Activated CD8-positive, alpha-beta memory T cell treated with anti-CD3 and anti-CD28 coated beads, Interleukin-2, amount 50 U/mL, for 48 hours (primary cell): ENCODE data around the gene DUSP22.
"Not testable (repeated sequence)": the region's sequence is repeated elsewhere in the genome, so short reads cannot be mapped to it uniquely, and the experiment has no call there.

Experiments used
- DNase-seq: peaks from one replicate; pipeline ENCODE4 v3.0.0-alpha.2; 2020

DUSP22 gene

DNA sequence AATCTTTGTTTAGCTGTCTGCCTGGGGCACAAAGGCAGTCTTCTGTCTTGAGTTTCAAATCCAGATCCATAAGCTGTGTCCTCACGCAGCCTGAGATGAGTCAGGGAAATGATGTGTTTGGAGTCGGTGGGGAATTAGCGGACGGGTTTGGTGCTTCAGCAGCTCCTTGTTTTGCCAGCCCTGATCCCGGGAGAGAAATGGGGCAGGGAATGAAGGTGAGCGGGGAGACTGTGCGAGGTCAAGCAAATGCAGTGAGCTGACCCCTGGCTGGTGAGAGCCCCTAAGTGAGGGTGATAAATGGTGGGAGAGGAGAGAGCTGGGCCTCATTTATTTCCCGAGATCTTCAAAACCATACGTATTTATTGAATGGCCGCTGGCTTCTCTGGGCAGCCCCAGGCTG lies 21.6 kb downstream of the DUSP22 start:
- DNase-seq: no peak

DNA sequence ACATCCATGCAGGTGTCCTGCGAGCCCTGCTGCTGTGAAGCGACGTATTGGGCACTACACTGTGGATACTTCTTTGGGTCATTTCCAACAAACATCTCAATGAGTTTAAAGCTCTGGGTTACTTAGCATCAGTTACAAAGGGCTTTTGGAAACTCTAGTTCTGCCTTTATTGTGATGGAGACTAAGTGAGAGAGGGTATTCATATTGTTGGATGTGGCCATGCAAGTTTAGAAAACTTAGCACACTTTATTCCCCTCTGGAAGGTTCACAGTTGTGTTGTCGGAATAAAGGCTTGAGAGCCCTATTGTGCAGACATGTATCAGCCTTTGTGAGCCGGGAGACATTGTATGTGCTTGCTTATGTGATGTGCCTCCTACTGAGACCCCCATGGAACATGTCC lies 22.1 kb downstream of the DUSP22 start:
- no peak for DNase-seq

DNA sequence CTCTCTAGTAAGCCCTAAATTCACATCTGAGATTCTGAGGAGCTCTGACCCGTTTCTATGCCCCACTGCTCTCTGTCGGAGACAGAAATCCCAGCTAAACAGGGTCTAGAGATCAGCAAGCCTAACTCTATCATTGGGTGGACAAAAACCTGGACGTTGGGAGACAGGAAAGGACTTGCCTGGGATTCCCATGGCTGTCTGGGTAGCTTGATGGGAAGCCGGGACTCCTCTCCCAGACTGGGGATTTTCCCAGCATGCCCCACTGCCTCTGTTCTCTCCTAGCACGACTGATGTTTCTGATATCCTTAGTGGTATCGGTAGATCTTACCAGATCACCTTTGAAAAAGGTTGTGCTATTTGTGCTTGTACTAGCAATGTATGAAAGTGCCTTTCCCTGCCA lies 22.9 kb downstream of the DUSP22 start:
- DNase-seq: no peak

DNA sequence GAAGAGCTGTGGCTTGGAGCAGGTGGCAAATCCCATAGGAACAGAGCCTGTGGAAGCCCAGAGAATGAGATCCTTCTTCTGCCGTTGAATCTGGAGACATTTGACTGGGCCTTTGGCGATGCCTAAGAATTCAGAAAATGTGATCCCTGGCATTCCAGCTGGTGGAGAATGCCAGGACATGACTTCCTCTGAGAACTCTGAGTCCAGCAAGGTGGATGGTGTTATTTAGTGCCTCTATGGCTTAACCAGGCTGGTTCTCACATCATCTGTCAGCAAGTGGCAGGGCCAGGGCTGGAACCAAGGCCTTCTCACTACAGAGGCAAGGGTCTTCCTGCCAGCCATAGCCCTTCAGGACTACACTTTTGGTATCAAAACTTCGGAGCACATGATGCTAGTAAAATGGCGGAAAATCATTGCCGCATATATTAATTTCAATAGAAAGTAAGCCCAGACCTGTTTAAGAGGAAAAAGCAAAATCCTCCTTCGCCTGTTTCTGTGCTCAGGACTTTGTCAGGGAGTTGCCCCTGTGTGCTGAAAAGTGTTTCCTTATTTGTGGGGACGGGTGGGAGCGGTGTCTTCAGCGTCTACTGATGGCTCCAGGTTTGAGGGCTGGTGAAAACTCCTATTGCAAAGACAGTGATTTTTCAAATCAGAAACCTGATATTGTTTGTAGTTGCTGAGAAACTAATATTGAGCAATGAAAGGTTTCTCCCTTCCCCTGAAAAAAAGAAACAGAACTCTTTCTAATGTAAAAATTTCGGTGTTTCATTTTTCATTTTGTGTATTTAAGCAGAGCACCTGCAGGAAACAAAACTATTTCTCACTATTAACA lies 23.9 kb downstream of the DUSP22 start:
- DNase-seq: no peak

DNA sequence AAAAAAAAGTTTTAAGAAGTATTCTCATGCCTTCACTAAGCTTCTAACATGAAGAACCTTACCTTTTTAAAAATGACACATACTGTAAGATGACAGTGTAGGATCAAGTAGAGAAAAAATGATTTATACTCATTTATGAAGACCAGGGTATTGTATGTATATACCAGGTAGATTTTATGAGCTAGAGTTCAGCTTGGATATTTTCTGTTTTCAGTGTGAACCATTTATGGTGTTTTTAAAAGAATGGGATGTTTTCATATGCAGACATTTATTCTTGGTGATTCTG lies 24.4 kb downstream of the DUSP22 start:
- DNase-seq: no peak

DNA sequence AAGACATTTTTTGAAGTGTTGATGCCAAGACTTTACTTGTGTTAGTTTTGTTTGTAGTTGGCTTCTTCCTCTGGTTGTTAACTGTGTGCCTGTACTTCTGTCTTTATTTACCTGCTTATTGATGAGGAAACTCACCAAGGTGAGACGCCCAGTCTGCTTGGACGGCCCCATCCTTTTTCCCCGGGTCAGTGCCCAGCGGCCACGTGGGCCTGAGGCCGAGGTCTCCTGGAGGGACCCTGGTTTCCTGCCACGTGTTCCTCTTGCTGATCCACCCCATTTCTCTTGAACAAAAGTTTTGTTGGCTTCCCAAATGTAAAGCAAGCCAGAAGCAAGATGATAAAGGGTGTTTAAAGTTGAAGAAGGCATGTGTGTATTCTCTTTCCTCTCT lies 24.8 kb downstream of the DUSP22 start:
- DNase-seq: no peak

DNA sequence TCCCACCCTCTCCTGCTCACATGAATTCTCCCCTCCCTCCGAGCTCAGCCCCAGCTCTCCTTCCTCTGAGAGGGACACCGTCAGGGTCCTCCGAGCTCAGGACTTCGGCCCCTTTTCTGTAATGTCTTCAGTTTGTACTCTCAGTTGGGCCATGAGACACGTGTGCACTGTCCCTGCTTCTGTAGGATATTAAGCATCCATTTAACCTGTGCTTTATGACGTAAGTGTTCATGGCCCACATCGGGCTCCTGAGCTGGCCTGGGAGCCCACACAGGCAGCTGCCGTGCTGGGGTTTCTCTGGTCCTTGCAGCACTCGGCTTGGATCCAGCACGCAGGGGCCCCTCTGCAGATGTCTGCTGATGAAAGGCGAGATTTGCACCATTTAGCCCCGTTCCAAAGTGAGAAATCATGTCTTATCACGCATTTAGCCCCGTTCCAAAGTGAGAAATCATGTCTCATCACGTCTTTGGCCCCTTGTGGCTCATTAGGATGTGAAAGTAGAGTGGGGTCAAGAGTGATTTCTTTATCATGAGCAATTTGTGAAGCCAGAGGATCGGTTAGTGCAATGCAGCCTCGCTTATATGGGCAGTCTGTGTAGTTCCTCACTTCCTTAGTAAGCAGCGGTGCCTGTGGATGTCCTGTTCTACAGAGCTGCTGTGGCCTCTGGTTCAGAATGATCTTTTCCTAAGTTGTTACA lies 25.3 kb downstream of the DUSP22 start:
- DNase-seq: no peak

DNA sequence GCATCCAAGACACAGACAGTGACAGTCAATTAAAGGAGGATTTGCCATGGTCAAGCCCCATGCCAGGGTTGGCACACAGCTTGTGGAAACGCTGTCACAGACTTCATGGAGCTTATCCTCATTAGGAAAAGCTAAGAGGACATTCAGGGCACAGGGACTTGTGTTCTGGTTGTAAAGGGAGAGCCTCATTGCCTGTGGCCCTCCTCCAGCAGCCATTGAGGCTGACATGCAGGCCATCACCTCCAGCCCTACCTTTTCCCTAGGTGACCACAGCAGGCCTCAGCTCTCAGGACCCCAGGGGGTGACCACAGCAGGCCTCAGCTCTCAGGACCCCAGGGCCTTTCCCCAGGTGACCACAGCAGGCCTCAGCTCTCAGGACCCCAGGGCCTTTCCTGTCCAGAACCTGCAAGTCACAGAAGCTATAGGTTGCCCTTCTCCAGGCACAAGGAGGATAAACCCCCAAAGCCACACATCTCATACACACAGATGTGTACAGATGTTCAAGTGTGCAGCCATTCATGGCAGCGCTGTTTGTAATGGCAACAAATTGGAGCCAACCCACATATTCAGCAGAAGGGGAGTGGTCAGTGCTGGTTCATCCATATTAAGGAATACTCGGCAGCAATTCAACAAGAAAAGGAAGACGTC lies 26.1 kb downstream of the DUSP22 start:
- DNase-seq: no peak

DNA sequence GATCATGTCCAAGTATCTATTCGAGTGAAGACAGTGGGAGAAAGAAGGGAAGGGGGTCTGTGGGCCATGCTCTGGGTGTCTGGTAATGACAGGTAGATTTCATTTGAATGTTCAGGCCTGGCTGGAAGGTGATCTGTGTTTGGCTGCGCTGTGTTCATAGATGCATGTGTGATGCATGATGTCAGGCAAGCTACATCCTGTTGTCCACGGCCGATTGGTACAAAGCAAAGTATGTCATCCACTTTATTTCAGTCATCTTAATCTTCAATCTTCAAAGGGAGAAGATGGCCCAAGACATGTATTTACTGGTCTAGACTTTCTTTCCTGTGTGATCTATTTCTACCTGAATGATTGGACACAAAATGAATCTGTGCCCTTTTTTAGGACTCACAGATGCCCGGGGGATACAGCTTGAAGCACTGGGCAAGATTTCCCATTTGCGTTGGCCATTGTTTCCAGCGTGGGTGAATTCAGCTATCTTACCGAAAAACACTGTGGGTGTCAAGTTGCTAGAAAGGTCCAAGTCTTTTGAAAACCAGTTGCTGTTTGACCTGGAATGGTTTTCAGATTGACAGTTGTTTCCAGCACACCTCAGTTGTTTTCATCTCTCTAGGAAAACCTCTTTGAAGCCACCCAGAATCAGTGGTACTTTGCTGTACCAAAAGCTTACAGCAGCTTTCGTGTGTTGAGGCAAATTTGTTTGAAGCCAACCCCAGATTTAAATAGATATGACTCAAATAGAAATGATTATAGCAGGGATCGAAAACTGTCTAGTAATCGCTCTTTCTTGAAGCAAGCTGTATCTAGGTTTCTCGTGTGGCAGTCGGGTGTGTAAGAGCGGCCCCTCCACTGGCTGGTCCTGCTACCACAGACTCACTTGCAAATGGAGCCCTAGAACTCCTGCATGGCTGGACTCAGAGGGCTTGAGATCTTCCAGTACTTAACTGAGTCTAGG lies 27.2 kb downstream of the DUSP22 start:
- DNase-seq: no peak

DNA sequence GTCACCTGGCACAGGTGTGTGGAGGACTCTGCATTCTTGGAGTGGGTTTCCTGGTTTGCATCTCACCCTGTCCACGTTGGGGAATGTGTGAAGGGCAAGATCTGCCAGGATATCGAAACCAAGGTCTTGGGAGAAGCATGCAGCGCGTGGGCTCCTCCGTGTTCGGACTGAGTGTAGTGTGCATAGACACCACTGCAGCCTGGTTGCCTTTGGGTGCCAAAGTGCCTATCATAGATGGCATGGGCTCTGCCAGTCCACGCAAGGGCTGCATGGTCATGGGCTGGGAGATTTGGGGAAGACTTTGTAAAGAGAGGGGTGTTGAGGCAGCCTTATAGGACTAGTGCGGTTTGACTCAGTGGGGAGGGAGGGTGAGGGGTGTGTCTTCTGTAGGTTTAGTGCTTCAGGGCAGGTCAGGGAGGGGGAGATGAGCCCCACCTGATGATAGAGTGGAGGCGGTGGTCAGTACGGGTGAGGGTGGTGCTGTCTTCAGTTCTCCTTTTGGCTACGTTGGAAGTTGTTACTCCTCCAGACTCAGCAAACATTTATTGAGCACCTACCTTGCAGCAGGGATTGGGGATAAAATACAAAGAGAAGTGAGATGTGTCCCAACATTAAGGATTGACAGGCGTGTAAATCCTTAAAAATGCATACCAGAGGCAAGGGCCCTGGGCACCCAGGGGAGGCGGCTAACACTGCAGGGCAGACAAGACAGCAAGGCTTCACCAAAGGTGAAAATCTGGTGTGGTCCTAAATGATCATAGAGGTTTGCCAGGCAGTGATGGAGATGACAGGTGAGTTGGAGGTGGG lies 28.3 kb downstream of the DUSP22 start:
- no peak for DNase-seq

DNA sequence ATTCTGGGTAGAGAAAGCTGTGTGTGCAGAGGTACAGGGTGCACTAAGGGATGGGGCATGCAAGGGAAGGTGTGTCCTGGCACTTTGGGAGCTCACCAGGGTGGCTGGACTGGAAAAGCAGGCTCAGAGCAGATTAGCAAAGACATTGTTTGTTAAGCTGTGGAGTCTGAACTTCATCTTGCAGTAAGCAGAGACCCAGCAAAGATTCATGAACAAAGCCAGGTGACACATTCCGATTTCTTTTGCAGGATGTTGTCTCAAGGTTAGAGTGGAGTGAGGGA lies 28.8 kb downstream of the DUSP22 start:
- no peak for DNase-seq

DNA sequence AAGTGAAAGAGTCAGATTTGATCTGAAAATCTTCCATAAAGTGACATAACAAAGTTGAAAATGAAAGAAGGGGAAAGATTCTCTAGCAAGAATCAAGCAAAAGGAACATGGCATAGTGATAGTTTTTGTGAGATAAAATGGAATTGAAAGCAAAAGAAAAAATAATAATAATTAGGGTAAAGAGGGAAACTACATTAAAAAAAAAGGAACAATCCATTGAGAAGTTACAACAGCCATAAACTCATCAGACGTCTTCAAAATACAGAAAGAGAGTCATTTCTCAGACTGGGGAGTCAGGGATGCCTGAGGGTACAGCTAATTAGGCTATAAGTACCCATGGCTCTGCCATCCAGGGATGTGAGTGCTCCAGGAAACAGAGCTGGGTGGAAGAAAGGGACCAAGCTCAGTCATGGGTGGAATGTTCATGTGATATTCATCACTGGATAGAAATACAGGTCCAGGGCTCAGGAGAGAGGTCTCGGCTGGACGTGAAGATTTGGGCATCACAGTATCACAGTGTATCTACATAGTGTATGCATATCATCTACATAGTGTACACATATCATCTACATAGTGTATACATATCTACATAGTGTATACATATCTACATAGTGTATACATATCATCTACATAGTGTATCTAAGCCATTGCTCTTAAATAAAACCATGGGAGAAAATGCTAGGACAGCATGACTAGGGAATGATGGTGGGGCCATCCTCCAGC lies 29.4 kb downstream of the DUSP22 start:
- DNase-seq: no peak

DNA sequence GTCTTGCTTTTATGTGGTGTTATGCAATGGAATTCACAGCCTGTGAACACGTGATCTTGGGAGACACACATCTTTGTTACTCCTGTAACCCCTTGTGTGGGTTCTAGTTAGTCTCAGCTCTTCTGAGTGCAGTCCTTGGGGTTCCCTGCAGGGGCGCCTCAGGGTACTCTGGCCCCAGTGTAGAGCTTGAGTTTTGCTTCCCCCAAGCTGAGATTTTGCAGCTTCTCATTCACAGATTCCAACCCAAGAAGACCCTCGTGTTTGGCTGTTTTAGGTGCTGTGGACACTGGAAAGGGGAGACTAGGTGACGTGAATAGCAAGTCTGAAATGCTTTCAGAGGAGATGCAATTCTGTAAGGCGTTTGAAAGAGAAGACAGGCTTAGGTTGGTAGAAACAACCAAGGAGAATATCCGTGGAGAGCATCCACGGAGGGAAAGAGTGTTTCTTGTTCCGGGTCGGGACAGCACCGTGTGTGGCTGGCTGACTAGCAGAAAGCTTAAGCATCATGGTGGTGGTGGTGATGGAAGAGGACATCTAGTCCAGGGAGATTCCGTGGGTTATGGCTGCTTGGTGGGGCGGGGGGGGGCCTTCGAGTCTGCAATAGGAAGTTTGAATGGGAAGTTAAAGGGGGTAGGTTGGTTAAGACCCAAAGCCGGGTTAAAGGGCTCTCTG lies 30.1 kb downstream of the DUSP22 start:
- DNase-seq: no peak

DNA sequence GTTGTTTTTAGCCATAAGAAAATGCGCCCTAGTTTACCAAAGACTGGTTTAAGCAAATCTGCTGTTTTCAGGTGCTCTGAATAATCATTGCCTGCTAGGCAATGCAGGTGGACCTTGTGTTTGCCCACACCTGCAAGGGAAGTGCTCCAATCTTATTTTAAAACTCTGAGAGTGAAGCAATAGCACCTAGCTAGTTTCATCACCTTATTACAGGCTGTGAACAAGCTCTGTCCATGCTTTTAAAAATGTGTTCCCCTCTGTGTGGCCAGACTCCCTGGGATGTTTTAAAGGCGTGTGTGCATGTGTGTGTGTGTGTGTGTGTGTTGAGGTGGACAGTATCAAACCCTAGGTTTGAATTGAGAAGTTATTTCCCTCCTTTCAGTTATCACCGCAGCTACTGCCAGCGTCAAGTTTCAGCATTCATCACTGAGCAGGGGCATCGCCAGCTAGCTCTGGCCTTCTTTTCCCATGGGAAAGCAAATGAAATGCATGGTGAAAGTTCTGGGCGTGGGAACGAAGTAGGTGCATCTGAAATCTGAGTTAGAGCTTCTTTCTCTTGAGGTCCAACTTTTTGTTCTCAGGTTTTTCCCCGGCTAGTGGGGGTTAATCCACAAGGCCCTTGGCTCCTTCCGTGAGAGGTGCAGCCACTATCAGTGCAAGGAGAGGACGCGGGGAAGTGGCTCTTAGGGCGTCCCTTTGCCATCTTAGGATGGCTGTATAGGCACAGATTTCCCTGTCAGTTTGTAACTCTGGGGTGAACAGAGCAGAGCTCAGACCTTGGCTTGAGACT lies 30.8 kb downstream of the DUSP22 start:
- DNase-seq: no peak

DNA sequence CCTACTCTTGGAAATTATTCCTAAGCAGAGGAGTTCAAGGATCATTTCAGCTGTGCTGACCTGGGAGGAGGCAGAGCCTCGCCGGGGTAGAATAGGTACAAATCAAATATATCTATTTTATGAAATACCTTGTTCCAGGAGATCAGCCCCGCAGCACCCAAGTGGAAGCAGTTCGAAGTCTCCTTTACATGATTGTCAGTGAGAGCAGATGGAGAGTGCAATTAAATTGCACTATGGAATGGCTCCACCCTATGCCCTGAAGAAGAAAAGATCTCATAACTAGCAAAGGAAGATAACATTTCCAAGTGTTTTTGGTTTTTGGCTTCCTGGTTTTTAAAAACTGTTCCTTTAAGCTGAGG lies 31.4 kb downstream of the DUSP22 start:
- DNase-seq: no peak

DNA sequence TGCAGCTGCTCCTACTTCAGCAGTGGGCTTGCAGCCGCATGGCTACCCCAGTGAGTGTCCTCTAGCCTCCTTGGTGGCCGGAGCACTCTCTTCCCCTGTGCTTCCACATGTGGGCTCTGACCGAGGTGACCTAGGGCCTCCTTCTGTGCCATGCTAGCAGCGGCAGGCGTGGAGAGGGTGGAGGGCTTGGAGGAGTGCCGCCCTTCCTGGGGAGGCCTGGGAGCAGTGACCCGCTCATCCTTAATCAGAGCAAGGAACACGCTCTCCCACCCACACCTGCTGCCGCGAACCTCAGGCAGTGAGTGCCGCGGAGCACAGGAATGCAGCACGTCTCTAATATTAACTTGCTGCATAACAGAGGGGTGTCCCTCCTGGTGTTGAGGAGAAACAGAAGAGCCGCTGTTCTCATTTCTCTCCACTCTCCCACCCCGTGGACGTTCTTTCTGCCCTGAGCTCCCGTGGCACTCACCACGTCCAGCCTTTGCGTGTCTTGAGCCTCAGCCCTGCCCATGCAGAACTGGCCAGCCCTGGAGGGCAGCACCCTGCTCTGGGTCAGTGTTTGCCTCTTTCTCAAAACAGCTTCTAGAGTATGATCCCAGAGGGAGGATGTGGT lies 31.9 kb downstream of the DUSP22 start:
- no peak for DNase-seq

DNA sequence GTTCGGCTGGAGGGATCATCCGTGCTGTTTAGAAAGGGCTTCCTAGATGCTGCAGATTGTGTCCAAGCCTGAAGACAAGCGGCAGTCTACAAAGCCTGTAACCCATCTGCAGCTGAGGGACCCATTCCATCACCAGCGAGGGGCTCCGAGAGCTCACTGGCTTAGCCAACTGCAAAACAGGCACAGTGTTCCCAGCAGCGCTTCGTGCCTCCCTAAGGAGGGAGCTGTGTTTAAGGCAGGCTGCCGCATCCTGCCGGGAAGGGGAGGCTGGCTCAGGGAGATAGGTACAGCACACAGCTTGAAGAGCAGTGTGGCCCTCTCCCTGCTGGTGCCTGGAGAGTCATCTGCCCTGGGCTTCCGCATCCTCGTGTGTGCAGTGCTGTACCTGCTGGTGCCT lies 32.4 kb downstream of the DUSP22 start:
- DNase-seq: no peak

DNA sequence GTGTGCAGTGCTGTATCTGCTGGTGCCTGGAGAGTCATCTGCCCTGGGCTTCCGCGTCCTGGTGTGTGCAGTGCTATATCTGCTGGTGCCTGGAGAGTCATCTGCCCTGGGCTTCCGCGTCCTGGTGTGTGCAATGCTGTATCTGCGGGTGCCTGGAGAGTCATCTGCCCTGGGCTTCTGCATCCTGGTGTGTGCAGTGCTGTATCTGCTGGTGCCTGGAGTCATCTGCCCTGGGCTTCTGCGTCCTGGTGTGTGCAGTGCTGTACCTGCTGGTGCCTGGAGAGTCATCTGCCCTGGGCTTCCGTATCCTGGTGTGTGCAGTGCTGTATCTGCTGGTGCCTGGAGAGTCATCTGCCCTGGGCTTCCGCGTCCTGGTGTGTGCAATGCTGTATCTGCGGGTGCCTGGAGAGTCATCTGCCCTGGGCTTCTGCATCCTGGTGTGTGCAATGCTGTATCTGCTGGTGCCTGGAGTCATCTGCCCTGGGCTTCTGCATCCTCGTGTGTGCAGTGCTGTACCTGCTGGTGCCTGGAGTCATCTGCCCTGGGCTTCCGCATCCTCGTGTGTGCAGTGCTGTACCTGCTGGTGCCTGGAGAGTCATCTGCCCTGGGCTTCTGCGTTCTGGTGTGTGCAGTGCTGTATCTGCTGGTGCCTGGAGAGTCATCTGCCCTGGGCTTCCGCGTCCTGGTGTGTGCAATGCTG lies 33.0 kb downstream of the DUSP22 start:
- DNase-seq: not testable (repeated sequence)

DNA sequence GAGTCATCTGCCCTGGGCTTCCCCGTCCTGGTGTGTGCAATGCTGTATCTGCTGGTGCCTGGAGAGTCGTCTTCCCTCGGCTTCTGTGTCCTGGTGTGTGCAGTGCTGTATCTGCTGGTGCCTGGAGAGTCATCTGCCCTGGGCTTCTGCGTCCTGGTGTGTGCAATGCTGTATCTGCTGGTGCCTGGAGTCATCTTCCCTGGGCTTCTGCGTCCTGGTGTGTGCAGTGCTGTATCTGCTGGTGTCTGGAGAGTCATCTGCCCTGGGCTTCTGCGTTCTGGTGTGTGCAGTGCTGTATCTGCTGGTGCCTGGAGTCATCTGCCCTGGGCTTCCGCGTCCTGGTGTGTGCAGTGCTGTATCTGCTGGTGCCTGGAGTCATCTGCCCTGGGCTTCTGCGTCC lies 33.8 kb downstream of the DUSP22 start:
- DNase-seq: not testable (repeated sequence)
